CD14-positive monocyte (primary cell): ENCODE measurements around the gene KCNQ1OT1. TPM values are rescaled to one million over a fixed set of nuclear protein-coding genes. Genes with fewer than 3 reads are reported as not detected.

ENCODE experiments used
- DNase-seq, 3 donors: peaks; one replicate each; pipeline ENCODE4 v3.0.0-alpha.2; 2011 to 2022
- H2AFZ ChIP-seq: 2 replicates; pipeline ENCODE4 v1.6.0; 2012; ENCODE audit warnings: mild to moderate bottlenecking, low read depth, low read length, inconsistent platforms; ENCODE audit not compliant: insufficient read depth, poor library complexity, severe bottlenecking
- H3K27ac ChIP-seq, 2 donors: 1 replicate in 1 of 2; 2 replicates in 1 of 2; pipeline ENCODE4 v1.5.1; 2012 to 2013; ENCODE audit warnings: low read length in 2 of 2, control low read depth in 1 of 2, inconsistent platforms in 1 of 2, low read depth in 1 of 2, mild to moderate bottlenecking in 1 of 2
- H3K27me3 ChIP-seq, 2 donors: one replicate each; pipeline versions ENCODE4 v1.6.0 to v1.6.1; 2011 to 2013; ENCODE audit warnings: low read length in 2 of 2; ENCODE audit not compliant: control insufficient read depth in 2 of 2, insufficient read depth in 2 of 2
- H3K36me3 ChIP-seq, 2 donors: replicated peaks in 1 of 2; 1 replicate in 1 of 2; 2 replicates in 1 of 2; pipeline versions ENCODE4 v1.5.1 to v1.6.1; 2012 to 2013; ENCODE audit warnings: low read length in 2 of 2, control low read depth in 1 of 2, inconsistent platforms in 1 of 2, mild to moderate bottlenecking in 1 of 2; ENCODE audit not compliant: insufficient read depth in 2 of 2, control insufficient read depth in 1 of 2
- H3K4me1 ChIP-seq, 2 donors: 1 replicate in 1 of 2; 2 replicates in 1 of 2; pipeline versions ENCODE4 v1.5.1 to v1.6.1; 2012 to 2013; ENCODE audit warnings: low read length in 2 of 2, control low read depth in 1 of 2, inconsistent platforms in 1 of 2, mild to moderate bottlenecking in 1 of 2, moderate library complexity in 1 of 2; ENCODE audit not compliant: insufficient read depth in 2 of 2, control insufficient read depth in 1 of 2
- H3K4me2 ChIP-seq: replicated peaks from 2 replicates; pipeline ENCODE3; 2012; ENCODE audit warnings: low read length, moderate library complexity, mild to moderate bottlenecking; ENCODE audit not compliant: poor library complexity, severe bottlenecking; ENCODE audit errors: extremely low read depth
- H3K4me3 ChIP-seq, 3 experiments: fragments of 200-600 bp in 1 of 3; sonication (generic) in 1 of 3; replicated peaks in 1 of 3; 1 replicate in 2 of 3; 2 replicates in 1 of 3; pipeline ENCODE4 v1.5.1; 2011 to 2013; ENCODE audit warnings: low read length in 3 of 3, mild to moderate bottlenecking in 3 of 3, control low read depth in 2 of 3, low read depth in 2 of 3, inconsistent platforms in 1 of 3, moderate library complexity in 1 of 3
- H3K79me2 ChIP-seq: 2 replicates; pipeline ENCODE4 v1.6.0; 2012; ENCODE audit warnings: mild to moderate bottlenecking, control low read depth, inconsistent platforms, low read length, moderate library complexity; ENCODE audit not compliant: insufficient read depth
- H3K9ac ChIP-seq: 2 replicates; pipeline ENCODE4 v1.6.0; 2017; ENCODE audit warnings: low read length, mild to moderate bottlenecking; ENCODE audit not compliant: insufficient read depth, poor library complexity, severe bottlenecking
- H3K9me3 ChIP-seq, 2 donors: replicated peaks in 1 of 2; 1 replicate in 1 of 2; 2 replicates in 1 of 2; pipeline versions ENCODE4 v1.5.1 to v1.6.1; 2012 to 2013; ENCODE audit warnings: low read length in 2 of 2, control low read depth in 1 of 2; ENCODE audit not compliant: control insufficient read depth in 1 of 2, insufficient read depth in 1 of 2
- H4K20me1 ChIP-seq: 2 replicates; pipeline ENCODE4 v1.6.0; 2012; ENCODE audit warnings: mild to moderate bottlenecking, low read length, control low read depth, moderate library complexity; ENCODE audit not compliant: insufficient read depth
- H3K27ac Mint-ChIP-seq, 7 donors: one replicate each; pipeline ENCODE4 v1.8.0; 2020; ENCODE audit warnings: mild to moderate bottlenecking in 7 of 7, mixed read lengths in 7 of 7, moderate library complexity in 6 of 7, inconsistent platforms in 2 of 7
- H3K27me3 Mint-ChIP-seq, 3 donors: one replicate each; pipeline ENCODE4 v1.8.0; 2021 to 2022; ENCODE audit warnings: low read depth in 3 of 3, mild to moderate bottlenecking in 3 of 3, mixed read lengths in 3 of 3, moderate library complexity in 3 of 3, inconsistent platforms in 1 of 3
- H3K36me3 Mint-ChIP-seq, 2 donors: one replicate each; pipeline ENCODE4 v1.8.0; 2020; ENCODE audit warnings: mixed read lengths in 2 of 2, inconsistent platforms in 1 of 2, mild to moderate bottlenecking in 1 of 2
- H3K4me1 Mint-ChIP-seq: one replicate; pipeline ENCODE4 v1.8.0; 2020; ENCODE audit warnings: mild to moderate bottlenecking, mixed read lengths
- H3K4me3 Mint-ChIP-seq, 2 donors: one replicate each; pipeline ENCODE4 v1.8.0; 2020; ENCODE audit warnings: mild to moderate bottlenecking in 2 of 2, mixed read lengths in 2 of 2, moderate library complexity in 1 of 2
- H3K9me3 Mint-ChIP-seq, 7 donors: one replicate each; pipeline ENCODE4 v1.8.0; 2020 to 2022; ENCODE audit warnings: mixed read lengths in 7 of 7, mild to moderate bottlenecking in 6 of 7, moderate library complexity in 6 of 7, inconsistent platforms in 2 of 7
- WGBS: methylation state at CpG from one replicate; pipeline ENCODE4 v1.1.5; 2013; ENCODE audit warnings: missing lambda C conversion rate; ENCODE audit not compliant: insufficient coverage; 5-methylcytosine and 5-hydroxymethylcytosine counted together
- intact Hi-C, 2 donors: fragments of 100-400 bp; cut with micrococcal nuclease; formaldehyde crosslinking; loops; one replicate each; pipeline versions ENCODE4 v1.15.0 to v1.15.1; 2023
- polyA plus RNA-seq, 3 donors: library from polyadenylated mRNA; depleted of rRNA in 1 of 3; unstranded in 2 of 3; stranded (reverse) in 1 of 3; fragments of 300-500 nt in 2 of 3; fragments of >200 nt in 1 of 3; fragmentation: Illumina TruSeq in 2 of 3; gene quantifications; 1 replicate in 2 of 3; 2 replicates in 1 of 3; pipeline ENCODE4 v1.2.3, GENCODE V29; 2012 to 2021
- TF ChIP-seq, protein P1 (sequence below): fragments of 200-600 bp; IDR thresholded peaks from one replicate; pipeline ENCODE4 v1.8.0; 2022; ENCODE audit warnings: antibody characterized with exemption, mild to moderate bottlenecking

Gene KCNQ1OT1
- polyA plus RNA-seq, 3 donors = 0.01 to 0.04 (median 0.03) TPM

DNA sequence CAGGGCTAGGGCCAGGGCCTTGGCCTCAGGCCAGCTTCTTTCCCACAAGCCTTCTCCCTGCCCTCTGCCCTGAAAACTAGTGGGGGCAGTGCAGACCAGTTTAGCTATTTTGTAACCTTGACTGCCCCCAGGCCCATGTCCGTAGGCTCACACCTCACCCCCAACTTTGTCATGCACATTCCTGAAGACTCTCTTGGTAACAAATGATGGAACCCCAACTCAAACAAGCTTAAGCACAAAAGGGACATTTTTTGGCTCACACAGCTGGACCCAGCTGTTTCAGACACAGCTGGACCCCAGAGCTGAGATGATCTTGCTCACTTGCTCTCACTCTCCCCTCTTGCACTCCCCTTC lies 46.6 kb downstream of the KCNQ1OT1 start:
- no peak overlapping the region for H2AFZ ChIP-seq
- peaks cover 43% of the 10 kb centered on the region for H4K20me1 ChIP-seq
- no peak overlapping the region for H3K4me3 ChIP-seq
- H3K4me2 ChIP-seq = no peak overlapping the region
- intact Hi-C loops = no loop called here
- no peak overlapping the region for H3K4me3 Mint-ChIP-seq
- H3K27ac ChIP-seq = no peak overlapping the region
- H3K9me3 ChIP-seq = peaks cover 33 to 35% of the 10 kb centered on the region in 2 donors
- H3K9me3 Mint-ChIP-seq = peaks cover 19 to 62% (median 47%) of the 10 kb centered on the region in 7 donors
- peaks cover 2 to 16% of the 10 kb centered on the region in 2 donors for H3K36me3 ChIP-seq
- H3K36me3 Mint-ChIP-seq = peaks cover 42 to 45% of the 10 kb centered on the region in 2 donors
- DNase-seq = no peak
- TF ChIP-seq, protein P1, sequence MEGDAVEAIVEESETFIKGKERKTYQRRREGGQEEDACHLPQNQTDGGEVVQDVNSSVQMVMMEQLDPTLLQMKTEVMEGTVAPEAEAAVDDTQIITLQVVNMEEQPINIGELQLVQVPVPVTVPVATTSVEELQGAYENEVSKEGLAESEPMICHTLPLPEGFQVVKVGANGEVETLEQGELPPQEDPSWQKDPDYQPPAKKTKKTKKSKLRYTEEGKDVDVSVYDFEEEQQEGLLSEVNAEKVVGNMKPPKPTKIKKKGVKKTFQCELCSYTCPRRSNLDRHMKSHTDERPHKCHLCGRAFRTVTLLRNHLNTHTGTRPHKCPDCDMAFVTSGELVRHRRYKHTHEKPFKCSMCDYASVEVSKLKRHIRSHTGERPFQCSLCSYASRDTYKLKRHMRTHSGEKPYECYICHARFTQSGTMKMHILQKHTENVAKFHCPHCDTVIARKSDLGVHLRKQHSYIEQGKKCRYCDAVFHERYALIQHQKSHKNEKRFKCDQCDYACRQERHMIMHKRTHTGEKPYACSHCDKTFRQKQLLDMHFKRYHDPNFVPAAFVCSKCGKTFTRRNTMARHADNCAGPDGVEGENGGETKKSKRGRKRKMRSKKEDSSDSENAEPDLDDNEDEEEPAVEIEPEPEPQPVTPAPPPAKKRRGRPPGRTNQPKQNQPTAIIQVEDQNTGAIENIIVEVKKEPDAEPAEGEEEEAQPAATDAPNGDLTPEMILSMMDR = no peak
- peaks cover 0 to 6% of the 10 kb centered on the region in 2 donors for H3K4me1 ChIP-seq
- no peak overlapping the region for H3K9ac ChIP-seq
- no peaks in the 10 kb centered on the region for H3K27me3 ChIP-seq
- peaks cover 3 to 4% (median 3%) of the 10 kb centered on the region in 3 donors for H3K27me3 Mint-ChIP-seq
- WGBS = 100% methylated on average over 1 of the region's 1 CpG
- peak overlapping the region in 1 of 7 donors; percentile 41 for H3K27ac Mint-ChIP-seq
- no peaks in the 10 kb centered on the region for H3K79me2 ChIP-seq
- H3K4me1 Mint-ChIP-seq = peaks cover 10% of the 10 kb centered on the region

GRCh38 chr11:2652333-2653197 lies 47.2 kb downstream of the KCNQ1OT1 start:
- no peak overlapping the region for H3K27ac Mint-ChIP-seq

More at GRCh38 chr11:2652333-2653197, 47.2 kb downstream of the KCNQ1OT1 start:
- no peak overlapping the region for H3K27ac ChIP-seq
- H3K4me1 ChIP-seq = peaks cover 0 to 6% of the 10 kb centered on the region in 2 donors
- H3K4me3 ChIP-seq = no peak overlapping the region
- H3K79me2 ChIP-seq = no peaks in the 10 kb centered on the region
- peaks cover 3 to 4% (median 3%) of the 10 kb centered on the region in 3 donors for H3K27me3 Mint-ChIP-seq
- no peak overlapping the region for H3K4me2 ChIP-seq
- TF ChIP-seq, protein P1 = no peak
- 96% methylated on average over 6 of the region's 11 CpGs for WGBS
- peaks cover 48% of the 10 kb centered on the region for H4K20me1 ChIP-seq
- H3K4me1 Mint-ChIP-seq = peaks cover 10% of the 10 kb centered on the region
- peak in 1 of 3 donors; percentile 0 for DNase-seq
- intact Hi-C loops = no loop called here
- no peaks in the 10 kb centered on the region for H3K27me3 ChIP-seq
- peaks cover 2 to 16% of the 10 kb centered on the region in 2 donors for H3K36me3 ChIP-seq
- no peak overlapping the region for H3K9ac ChIP-seq
- peaks cover 43 to 44% of the 10 kb centered on the region in 2 donors for H3K36me3 Mint-ChIP-seq
- peaks cover 22 to 64% (median 49%) of the 10 kb centered on the region in 7 donors for H3K9me3 Mint-ChIP-seq
- peaks cover 33 to 39% of the 10 kb centered on the region in 2 donors for H3K9me3 ChIP-seq
- H3K4me3 Mint-ChIP-seq = no peak overlapping the region
- no peak overlapping the region for H2AFZ ChIP-seq
